Measurements from ENCODE around the gene CHERP. TPM values are rescaled to one million over a fixed set of nuclear protein-coding genes. Genes with fewer than 3 reads are reported as not detected.

The CHERP gene
- total RNA-seq, 1 donor, result 8.0 TPM

- DNase-seq (ENCODE audit: low read depth), result no peak
- no peak overlapping the region for H3K4me3 ChIP-seq (ENCODE audit: low read depth, low read length)
- TF ChIP-seq, protein P1, sequence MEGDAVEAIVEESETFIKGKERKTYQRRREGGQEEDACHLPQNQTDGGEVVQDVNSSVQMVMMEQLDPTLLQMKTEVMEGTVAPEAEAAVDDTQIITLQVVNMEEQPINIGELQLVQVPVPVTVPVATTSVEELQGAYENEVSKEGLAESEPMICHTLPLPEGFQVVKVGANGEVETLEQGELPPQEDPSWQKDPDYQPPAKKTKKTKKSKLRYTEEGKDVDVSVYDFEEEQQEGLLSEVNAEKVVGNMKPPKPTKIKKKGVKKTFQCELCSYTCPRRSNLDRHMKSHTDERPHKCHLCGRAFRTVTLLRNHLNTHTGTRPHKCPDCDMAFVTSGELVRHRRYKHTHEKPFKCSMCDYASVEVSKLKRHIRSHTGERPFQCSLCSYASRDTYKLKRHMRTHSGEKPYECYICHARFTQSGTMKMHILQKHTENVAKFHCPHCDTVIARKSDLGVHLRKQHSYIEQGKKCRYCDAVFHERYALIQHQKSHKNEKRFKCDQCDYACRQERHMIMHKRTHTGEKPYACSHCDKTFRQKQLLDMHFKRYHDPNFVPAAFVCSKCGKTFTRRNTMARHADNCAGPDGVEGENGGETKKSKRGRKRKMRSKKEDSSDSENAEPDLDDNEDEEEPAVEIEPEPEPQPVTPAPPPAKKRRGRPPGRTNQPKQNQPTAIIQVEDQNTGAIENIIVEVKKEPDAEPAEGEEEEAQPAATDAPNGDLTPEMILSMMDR (IDR thresholded peaks at IDR 0.05; ENCODE audit: insufficient read depth, low read length), result no peak
Observed at GRCh38 chr19:16586991-16587832, 45.0 kb upstream of the CHERP start.

DNA sequence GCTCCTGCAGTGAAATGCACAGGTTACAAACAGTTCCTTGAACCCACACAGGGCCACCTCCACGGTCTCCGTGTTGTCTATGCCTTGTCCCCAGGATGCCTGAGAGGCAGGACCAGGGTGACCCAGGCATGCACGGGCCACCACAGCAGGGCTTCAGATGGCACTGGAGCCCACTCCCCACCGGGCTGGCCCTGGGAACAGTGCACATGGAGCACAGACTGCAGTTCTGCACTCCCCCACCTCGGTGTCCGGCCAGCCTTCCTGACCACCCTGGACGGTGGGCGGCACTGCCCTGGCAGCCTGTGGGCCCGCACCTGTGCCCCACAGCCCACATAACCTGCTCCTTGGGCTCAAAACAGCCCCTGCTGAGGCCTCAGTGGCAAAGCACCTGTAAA lies 44.2 kb upstream of the CHERP start:
- TF ChIP-seq, protein P1 (IDR thresholded peaks at IDR 0.05; ENCODE audit: insufficient read depth, low read length), result no peak
- H3K4me3 ChIP-seq (ENCODE audit: low read depth, low read length), result no peak overlapping the region
- no peak for DNase-seq (ENCODE audit: low read depth)

GRCh38 chr19:16585808-16586476 lies 43.7 kb upstream of the CHERP start:
- no peak overlapping the region for H3K4me3 ChIP-seq (ENCODE audit: low read depth, low read length)
- TF ChIP-seq, protein P1 (IDR thresholded peaks at IDR 0.05; ENCODE audit: insufficient read depth, low read length), result no peak
- DNase-seq (ENCODE audit: low read depth), result no peak

GRCh38 chr19:16585094-16585801 lies 43.0 kb upstream of the CHERP start:
- no peak for DNase-seq (ENCODE audit: low read depth)
- TF ChIP-seq, protein P1 (IDR thresholded peaks at IDR 0.05; ENCODE audit: insufficient read depth, low read length), result no peak
- no peak overlapping the region for H3K4me3 ChIP-seq (ENCODE audit: low read depth, low read length)

DNA sequence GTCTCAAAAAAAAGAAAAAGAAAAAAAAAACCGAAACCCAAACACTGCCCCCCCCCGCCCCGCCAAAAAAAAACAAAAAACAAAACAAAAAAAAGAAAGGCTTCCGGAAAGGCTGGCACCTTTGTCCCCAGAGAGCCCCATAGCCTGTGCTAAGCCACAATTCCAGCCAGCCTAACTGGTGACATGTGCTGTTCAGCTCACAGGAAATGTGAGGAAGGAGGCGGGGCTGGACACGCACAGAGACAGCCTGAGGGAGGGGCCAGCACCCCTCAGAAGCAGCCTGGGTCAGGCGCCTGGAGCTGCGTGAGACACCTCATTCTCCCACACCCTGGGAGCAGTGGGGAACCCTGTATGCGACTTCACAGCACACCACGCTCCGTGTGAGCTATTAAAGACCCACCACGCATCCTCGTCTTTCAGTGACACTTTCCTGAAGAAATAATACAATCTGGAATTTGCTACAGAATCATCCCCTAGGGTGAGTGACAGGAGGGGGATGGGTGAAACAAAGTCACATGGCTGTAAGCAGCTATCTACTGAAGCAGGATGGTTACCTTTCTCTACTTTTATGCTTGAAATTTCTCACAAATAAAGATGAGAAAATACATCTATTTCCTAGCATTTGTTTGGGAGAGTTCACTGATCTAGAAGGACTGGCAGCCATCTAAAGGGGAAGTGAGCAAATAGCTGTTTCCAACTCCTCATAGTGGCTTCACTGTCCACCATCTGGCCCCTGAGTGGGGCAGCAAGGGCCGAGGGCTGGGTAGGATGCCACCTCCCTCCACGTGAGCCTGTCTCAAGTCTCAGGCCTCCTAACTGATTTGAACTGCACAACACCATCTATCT lies 42.2 kb upstream of the CHERP start:
- TF ChIP-seq, protein P1 (IDR thresholded peaks at IDR 0.05; ENCODE audit: insufficient read depth, low read length), result no peak
- peak overlapping the region; percentile 18 for H3K4me3 ChIP-seq (ENCODE audit: low read depth, low read length)
- DNase-seq (ENCODE audit: low read depth), result peak; percentile 55
